Neural cell (in vitro differentiated cells): Measurements from ENCODE around the gene POLE. TPM values are rescaled to one million over a fixed set of nuclear protein-coding genes. Genes with fewer than 3 reads are reported as not detected.

ENCODE experiments used
- H2AFZ ChIP-seq: fragments of 200-600, 300-800 bp; sonication (generic), shearing (Covaris generic); 2 replicates; pipeline ENCODE4 v1.6.0; 2014; ENCODE audit warnings: low read depth, mild to moderate bottlenecking, antibody characterized with exemption, low read length, moderate library complexity
- H3F3A ChIP-seq: fragments of 200-600 bp; shearing (Covaris generic); 2 replicates; pipeline ENCODE4 v1.6.1; 2016; ENCODE audit warnings: mild to moderate bottlenecking, moderate library complexity, mixed read lengths, antibody characterized with exemption, low read length; ENCODE audit not compliant: insufficient read depth, poor library complexity, severe bottlenecking
- H3K27ac ChIP-seq: fragments of 200-600, 300-800 bp; sonication (generic), shearing (Covaris generic); 2 replicates; pipeline ENCODE4 v1.5.1; 2014; ENCODE audit warnings: mild to moderate bottlenecking, low read length, moderate library complexity
- H3K27me3 ChIP-seq: fragments of 300-800, 200-600 bp; sonication (generic), shearing (Covaris generic); 2 replicates; pipeline ENCODE4 v1.6.0; 2014; ENCODE audit warnings: mild to moderate bottlenecking, low read depth, low read length, moderate library complexity; ENCODE audit not compliant: insufficient read depth
- H3K36me3 ChIP-seq: fragments of 300-800, 200-600 bp; sonication (generic), shearing (Covaris generic); 2 replicates; pipeline ENCODE4 v1.5.1; 2014; ENCODE audit warnings: mild to moderate bottlenecking, antibody characterized with exemption, low read length, moderate library complexity; ENCODE audit not compliant: insufficient read depth
- H3K4me2 ChIP-seq: fragments of 300-800, 200-600 bp; sonication (generic), shearing (Covaris generic); 2 replicates; pipeline ENCODE4 v1.6.0; 2014; ENCODE audit warnings: mild to moderate bottlenecking, low read length
- H3K4me3 ChIP-seq: fragments of 300-800, 200-600 bp; sonication (generic), shearing (Covaris generic); 2 replicates; pipeline ENCODE4 v1.5.1; 2014; ENCODE audit warnings: mild to moderate bottlenecking, low read length, moderate library complexity
- H3K79me2 ChIP-seq: fragments of 200-600 bp; shearing (Covaris generic); replicated peaks from 2 replicates; pipeline ENCODE4 v1.6.0; 2014; ENCODE audit warnings: mild to moderate bottlenecking, low read length, moderate library complexity; ENCODE audit not compliant: insufficient read depth
- H3K9ac ChIP-seq: fragments of 300-800, 200-600 bp; sonication (generic), shearing (Covaris generic); 2 replicates; pipeline ENCODE4 v1.6.1; 2016; ENCODE audit warnings: mild to moderate bottlenecking, low read length, mixed read lengths
- H3K9me2 ChIP-seq: fragments of 200-600 bp; shearing (Covaris generic); 2 replicates; pipeline ENCODE4 v1.6.1; 2016; ENCODE audit warnings: mild to moderate bottlenecking, low read length, mixed read lengths; ENCODE audit not compliant: insufficient read depth
- H3K9me3 ChIP-seq: fragments of 200-600, 300-800 bp; sonication (generic), shearing (Covaris generic); 2 replicates; pipeline ENCODE4 v1.6.1; 2016; ENCODE audit warnings: mild to moderate bottlenecking, mixed run types, low read length, moderate library complexity, mixed read lengths
- H4K20me1 ChIP-seq: fragments of 200-600 bp; shearing (Covaris generic); 2 replicates; pipeline ENCODE4 v1.6.1; 2016; ENCODE audit warnings: mild to moderate bottlenecking, mixed run types; ENCODE audit not compliant: insufficient read depth
- CTCF ChIP-seq: fragments of 450-650 bp; IDR thresholded peaks from 2 replicates; pipeline ENCODE4 v1.5.1; 2014; ENCODE audit warnings: antibody characterized with exemption, mild to moderate bottlenecking, moderate library complexity; ENCODE audit not compliant: poor library complexity, severe bottlenecking
- EP300 ChIP-seq: fragments of 450-650 bp; conservative IDR thresholded peaks from 2 replicates; pipeline ENCODE4 v1.6.1; 2014; ENCODE audit warnings: antibody characterized with exemption, mild to moderate bottlenecking, moderate library complexity; ENCODE audit not compliant: poor library complexity, severe bottlenecking
- EZH2 ChIP-seq: fragments of 200-600, 300-800 bp; shearing (Covaris generic), sonication (generic); IDR thresholded peaks from 2 replicates; pipeline ENCODE4 v1.6.1; 2014; ENCODE audit warnings: antibody characterized with exemption, low read length, borderline replicate concordance, mild to moderate bottlenecking; ENCODE audit not compliant: insufficient read depth, poor library complexity, severe bottlenecking
- MXI1 ChIP-seq: fragments of 450-650 bp; conservative IDR thresholded peaks from 2 replicates; pipeline ENCODE4 v1.6.1; 2014; ENCODE audit warnings: antibody characterized with exemption, mild to moderate bottlenecking; ENCODE audit not compliant: poor library complexity, severe bottlenecking
- POLR2AphosphoS5 ChIP-seq: IDR thresholded peaks from 2 replicates; pipeline ENCODE4 v1.6.1; 2012
- RAD21 ChIP-seq: fragments of 450-650 bp; conservative IDR thresholded peaks from 2 replicates; pipeline ENCODE4 v1.6.1; 2014; ENCODE audit warnings: antibody characterized with exemption, mild to moderate bottlenecking, moderate library complexity
- REST ChIP-seq: IDR thresholded peaks from 2 replicates; pipeline ENCODE4 v1.6.1; 2012; ENCODE audit warnings: borderline replicate concordance
- SMC3 ChIP-seq: fragments of 450-650 bp; conservative IDR thresholded peaks from 2 replicates; pipeline ENCODE4 v1.6.1; 2014; ENCODE audit warnings: antibody characterized with exemption, mild to moderate bottlenecking, moderate library complexity; ENCODE audit not compliant: poor library complexity
- TAF1 ChIP-seq: IDR thresholded peaks from 2 replicates; pipeline ENCODE4 v1.6.1; 2012; ENCODE audit warnings: low read depth
- polyA plus RNA-seq: library from polyadenylated mRNA; depleted of rRNA; stranded (reverse); fragments of >200 nt; gene quantifications from 2 replicates; pipeline ENCODE4 v1.2.3, GENCODE V29; 2014

The POLE gene
- polyA plus RNA-seq, 1 donor from 2014 or later = 8.5 TPM

GRCh38 chr12:132734206-132734605 lies 47.1 kb upstream of the POLE start:
- Histone ChIP-seq H4K20me1 (no peaks in the 10 kb centered on the region), H3K27me3 (no peaks in the 10 kb centered on the region), H3K36me3 (no peaks in the 10 kb centered on the region), H3K9ac (no peak overlapping the region), H3K4me3 (no peak overlapping the region), H3K9me2 (no peaks in the 10 kb centered on the region), H3K4me2 (no peak overlapping the region), H3K27ac (no peak overlapping the region), H3K79me2 (no peaks in the 10 kb centered on the region), H2AFZ (no peak overlapping the region), H3F3A (no peaks in the 10 kb centered on the region), H3K9me3 (no peaks in the 10 kb centered on the region)
- TF ChIP-seq RAD21 (no peak), MXI1 (no peak), CTCF (no peak), POLR2AphosphoS5 (no peak), SMC3 (no peak), TAF1 (no peak), EZH2 (no peak), REST (no peak), EP300 (no peak)

- H3K9ac ChIP-seq = no peak overlapping the region
- H3K36me3 ChIP-seq = no peaks in the 10 kb centered on the region
- no peaks in the 10 kb centered on the region for H3K27me3 ChIP-seq
- no peaks in the 10 kb centered on the region for H3K9me2 ChIP-seq
- no peaks in the 10 kb centered on the region for H3K9me3 ChIP-seq
- no peaks in the 10 kb centered on the region for H3F3A ChIP-seq
- no peak overlapping the region for H2AFZ ChIP-seq
- TF ChIP-seq RAD21 = no peak
- TF ChIP-seq MXI1 = no peak
- no peak for TF ChIP-seq REST
- TF ChIP-seq CTCF = no peak
- TF ChIP-seq TAF1 = no peak
- TF ChIP-seq EZH2 = no peak
- no peak for TF ChIP-seq SMC3
- H3K79me2 ChIP-seq = no peaks in the 10 kb centered on the region
- H3K27ac ChIP-seq = no peak overlapping the region
- no peak overlapping the region for H3K4me3 ChIP-seq
- H3K4me2 ChIP-seq = no peak overlapping the region
- no peaks in the 10 kb centered on the region for H4K20me1 ChIP-seq
These were observed 44.4 kb upstream of the POLE start for GRCh38 chr12:132731574-132731973.
